ENCODE measurements around the gene BEST1. TPM values are rescaled to one million over a fixed set of nuclear protein-coding genes. Genes with fewer than 3 reads are reported as not detected.

BEST1 gene
- total and polyA plus RNA-seq, 2 of the 13 experiments (the other 11 are each of a cell fraction or from before 2014, with no cell fraction given), result 0.09 to 0.65 TPM

- peak overlapping the region; percentile 46 for H3K27ac ChIP-seq (ENCODE audit: extremely low read length, insufficient read depth, low read length)
- CTCF ChIA-PET (ENCODE audit: low intra/inter-chr PET ratio, low total read pairs), result no interaction called here
- no peak for TF ChIP-seq RBM39 (IDR thresholded peaks at IDR 0.05; ENCODE audit: low read depth, low read length, poor library complexity, severe bottlenecking)
- TF ChIP-seq ZBTB14 (CRISPR knock-in tag; IDR thresholded peaks at IDR 0.05), result no peak
- TF ChIP-seq DR1 (CRISPR knock-in tag; IDR thresholded peaks at IDR 0.05), result no peak
- no peak for TF ChIP-seq ZNF619 (CRISPR knock-in tag; IDR thresholded peaks at IDR 0.05)
- TF ChIP-seq ZBED4 (CRISPR knock-in tag; IDR thresholded peaks at IDR 0.05; ENCODE audit: borderline replicate concordance), result no peak
- TF ChIP-seq SNAPC2 (CRISPR knock-in tag; IDR thresholded peaks at IDR 0.05), result 0 out of 2 replicates have a peak, but pooled peaks have one; percentile 37
- TF ChIP-seq ZNF205 (CRISPR knock-in tag; IDR thresholded peaks at IDR 0.05), result no peak
- TF ChIP-seq ARHGAP35 (CRISPR knock-in tag; IDR thresholded peaks at IDR 0.05; ENCODE audit: borderline replicate concordance), result no peak
- no peak for TF ChIP-seq ZNF563 (CRISPR knock-in tag; IDR thresholded peaks at IDR 0.05)
- TF ChIP-seq FOXM1 (CRISPR knock-in tag; IDR thresholded peaks at IDR 0.05), result no peak
- no peak for TF ChIP-seq TGIF2 (CRISPR knock-in tag; IDR thresholded peaks at IDR 0.05)
- no peak for TF ChIP-seq MYPOP (CRISPR knock-in tag; IDR thresholded peaks at IDR 0.05)
- peak; percentile 31 for TF ChIP-seq PAXIP1 (CRISPR knock-in tag; conservative IDR thresholded peaks at IDR 0.05)
These were observed 11.5 kb downstream of the BEST1 start for GRCh38 chr11:61961570-61962212.

More at GRCh38 chr11:61961570-61962212, 11.5 kb downstream of the BEST1 start:
- POLR2A ChIA-PET, result interaction anchor here (0.9 to 9.7 kb wide), 11 partner anchors 11 to 120 kb away, joined by 3 to 323 read pairs (median 4); partner anchors contain the start of gene BEST1
- Histone ChIP-seq H3K27me3 (ENCODE audit: control insufficient read depth in 1 of 2, insufficient read depth in 2 of 2, low read length in 2 of 2) (no peaks in the 10 kb centered on the region; a peak in 1 of 5 replicates), H3K4me1 (ENCODE audit: insufficient read depth, low read length) (peaks cover 52% of the 10 kb centered on the region), H3K79me2 (ENCODE audit: insufficient read depth, low read length) (peaks cover 19% of the 10 kb centered on the region), H2AFZ (ENCODE audit: low read length) (no peak overlapping the region), H4K20me1 (ENCODE audit: insufficient read depth, low read length) (peaks cover 36% of the 10 kb centered on the region), H3K9ac (ENCODE audit: insufficient read depth, low read depth, low read length) (no peak overlapping the region), H3K4me2 (ENCODE audit: low read depth, low read length) (peak overlapping the region; percentile 55), H3K4me3 (replicated peaks in 1 of 3; ENCODE audit: insufficient read depth in 1 of 3, low read depth in 2 of 3, low read length in 3 of 3) (peak overlapping the region in 1 of 3 experiments; percentile 28; a peak in 1 of 6 replicates), H3K36me3 (replicated peaks in 1 of 2; ENCODE audit: control insufficient read depth in 1 of 2, insufficient read depth in 2 of 2, low read length in 2 of 2) (peaks cover 5 to 23% of the 10 kb centered on the region in 2 experiments; a peak in 4 of 5 replicates), H3K9me3 (ENCODE audit: low read length) (no peaks in the 10 kb centered on the region)
- peak; percentile 75 for FAIRE-seq
- peak; percentile 84 for DNase-seq (ENCODE audit: low spot score)
- BruUV-seq (replicated peaks), result no TSS peak
- ATAC-seq, result peak; percentile 70
- 7% methylated on average over 8 of the region's 8 CpGs for WGBS (ENCODE audit: low lambda C conversion rate)
- intact Hi-C loops (cut with micrococcal nuclease; ENCODE audit: unreplicated experiment), result no loop called here
- in situ Hi-C loops (cut with HindIII; ENCODE audit: extremely low pct_ligation_motif_present, low pct_unique_long_range_greater_than_20kb), result no loop called here
